ENCODE data around the gene CHCHD3.

- TF ChIP-seq, protein P1, sequence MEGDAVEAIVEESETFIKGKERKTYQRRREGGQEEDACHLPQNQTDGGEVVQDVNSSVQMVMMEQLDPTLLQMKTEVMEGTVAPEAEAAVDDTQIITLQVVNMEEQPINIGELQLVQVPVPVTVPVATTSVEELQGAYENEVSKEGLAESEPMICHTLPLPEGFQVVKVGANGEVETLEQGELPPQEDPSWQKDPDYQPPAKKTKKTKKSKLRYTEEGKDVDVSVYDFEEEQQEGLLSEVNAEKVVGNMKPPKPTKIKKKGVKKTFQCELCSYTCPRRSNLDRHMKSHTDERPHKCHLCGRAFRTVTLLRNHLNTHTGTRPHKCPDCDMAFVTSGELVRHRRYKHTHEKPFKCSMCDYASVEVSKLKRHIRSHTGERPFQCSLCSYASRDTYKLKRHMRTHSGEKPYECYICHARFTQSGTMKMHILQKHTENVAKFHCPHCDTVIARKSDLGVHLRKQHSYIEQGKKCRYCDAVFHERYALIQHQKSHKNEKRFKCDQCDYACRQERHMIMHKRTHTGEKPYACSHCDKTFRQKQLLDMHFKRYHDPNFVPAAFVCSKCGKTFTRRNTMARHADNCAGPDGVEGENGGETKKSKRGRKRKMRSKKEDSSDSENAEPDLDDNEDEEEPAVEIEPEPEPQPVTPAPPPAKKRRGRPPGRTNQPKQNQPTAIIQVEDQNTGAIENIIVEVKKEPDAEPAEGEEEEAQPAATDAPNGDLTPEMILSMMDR (conservative IDR thresholded peaks at IDR 0.05) = no peak
- no peak for TF ChIP-seq EZH2 (IDR thresholded peaks at IDR 0.05; ENCODE audit: low read depth)
Measured at GRCh38 chr7:132760866-132761265, 321.0 kb downstream of the CHCHD3 start.

Measured in PC-9 (cell line).